NCI-H446 (cell line): ENCODE data around the gene IL3RA.
"Not testable (repeated sequence)": the region's sequence is repeated elsewhere in the genome, so short reads cannot be mapped to it uniquely, and the experiment has no call there.

Experiments used
- DNase-seq, 2 experiments: peaks; one replicate each; lab custom pipeline; 2025; lab: John Stamatoyannopoulos, UW

The IL3RA gene

DNA sequence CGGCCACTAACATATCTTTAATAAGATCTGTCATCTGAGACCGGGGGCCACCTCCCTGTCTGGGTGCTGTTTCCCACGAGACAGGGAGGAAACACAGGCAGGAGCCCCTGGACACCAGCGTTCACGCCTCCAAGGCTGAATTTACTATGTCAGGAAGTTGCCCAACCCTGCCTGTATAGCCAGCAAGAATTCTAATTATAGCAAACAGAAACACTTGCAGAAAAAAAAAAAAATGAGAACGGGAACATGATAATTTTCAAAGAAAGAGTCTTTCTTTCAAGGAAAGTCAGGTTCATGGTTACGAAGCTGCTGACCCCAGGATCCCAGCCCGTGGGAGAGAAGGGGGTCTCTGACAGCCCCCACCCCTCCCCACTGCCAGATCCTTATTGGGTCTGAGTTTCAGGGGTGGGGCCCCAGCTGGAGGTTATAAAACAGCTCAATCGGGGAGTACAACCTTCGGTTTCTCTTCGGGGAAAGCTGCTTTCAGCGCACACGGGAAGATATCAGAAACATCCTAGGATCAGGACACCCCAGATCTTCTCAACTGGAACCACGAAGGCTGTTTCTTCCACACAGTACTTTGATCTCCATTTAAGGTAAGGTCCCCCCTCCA lies at the start of gene IL3RA:
TSS of gene IL3RA (plus strand) at position 455 of the 613 bp plus-strand sequence. CDS start 4,981 bp downstream, outside the sequence.
- DNase-seq, result no peak

DNA sequence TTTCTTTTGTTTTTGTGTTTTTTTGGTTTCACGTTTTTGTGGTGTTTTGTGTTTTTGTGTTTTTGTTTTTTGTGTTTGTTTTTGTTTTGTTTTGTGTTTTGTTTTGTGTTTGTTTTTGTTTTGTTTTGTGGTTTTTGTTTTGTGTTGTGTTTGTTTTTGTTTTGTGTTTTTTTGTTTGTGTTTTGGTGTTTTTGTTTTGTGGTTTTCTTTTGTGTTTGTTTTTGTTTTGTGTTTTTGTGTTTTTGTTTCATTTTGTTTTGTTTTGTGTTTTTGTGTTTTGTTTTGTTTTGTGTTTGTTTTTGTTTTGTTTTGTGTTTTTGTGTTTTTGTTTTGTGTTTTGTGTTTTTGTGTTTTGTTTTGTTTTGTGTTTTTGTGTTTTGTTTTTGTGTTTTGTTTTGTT lies 47.0 kb upstream of the IL3RA start:
- no peak for DNase-seq

DNA sequence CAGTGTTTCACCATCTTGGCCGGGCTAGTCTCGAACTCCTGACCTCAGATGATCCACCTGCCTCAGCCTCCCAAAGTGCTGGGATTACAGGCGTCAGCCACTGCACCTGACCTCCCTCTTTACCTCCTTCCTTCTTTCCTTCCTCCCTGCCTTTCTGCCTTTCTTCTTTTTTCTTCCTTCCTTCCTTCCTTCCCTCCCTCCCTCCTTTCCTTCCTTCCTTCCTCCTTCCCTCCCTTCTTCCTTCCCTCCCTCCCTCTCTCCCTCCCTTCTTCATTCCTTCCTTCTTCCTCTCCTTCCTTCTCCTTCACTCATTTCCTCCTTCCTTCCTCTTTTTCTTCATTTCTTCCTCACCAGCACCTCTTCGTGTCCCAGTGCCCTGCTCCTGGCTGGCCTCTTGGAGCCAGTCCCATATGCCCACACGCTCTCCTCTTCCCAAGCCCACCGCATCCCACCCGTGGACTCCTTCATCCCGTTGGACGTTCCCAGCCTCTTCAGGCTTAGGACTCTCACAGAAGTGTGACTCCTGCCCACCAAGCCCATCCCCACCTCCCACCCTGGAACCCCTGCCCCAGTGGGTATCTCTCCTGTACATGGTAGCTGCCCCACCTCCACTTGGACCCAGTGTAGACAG lies 45.4 kb upstream of the IL3RA start:
- no peak for DNase-seq

DNA sequence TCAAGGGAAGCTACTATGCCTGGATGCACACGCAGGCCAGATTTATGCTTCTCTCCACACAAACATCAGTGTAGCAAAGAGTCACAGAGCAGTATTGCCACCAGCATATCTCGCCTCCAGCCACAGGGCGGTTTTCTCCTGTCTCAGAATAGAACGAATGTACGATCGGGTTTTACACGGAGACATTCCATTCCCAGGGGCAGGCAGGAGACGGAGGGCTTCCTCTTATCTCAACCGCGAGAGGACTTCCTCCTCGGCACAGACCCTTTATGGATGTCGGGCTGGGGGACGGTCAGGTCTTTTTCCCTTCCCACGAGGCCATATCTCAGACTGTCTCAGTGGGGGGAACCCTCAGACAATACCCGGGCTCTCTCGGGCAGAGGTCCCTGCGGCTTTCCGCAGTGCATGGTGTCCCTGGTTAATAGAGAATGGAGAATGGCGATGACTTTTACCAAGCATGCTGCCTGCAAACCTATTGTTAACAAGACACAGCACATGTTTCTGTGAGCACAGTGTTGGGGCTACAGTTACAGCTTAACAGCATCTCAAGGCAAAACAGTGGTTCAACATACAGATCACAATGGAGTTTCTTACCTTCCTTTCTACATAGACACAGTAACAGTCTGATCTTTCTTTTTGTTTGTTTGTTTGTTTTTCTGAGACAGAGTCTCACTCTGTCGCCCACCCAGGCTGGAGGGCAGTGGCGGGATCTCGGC lies 43.9 kb upstream of the IL3RA start:
- DNase-seq, result no peak

DNA sequence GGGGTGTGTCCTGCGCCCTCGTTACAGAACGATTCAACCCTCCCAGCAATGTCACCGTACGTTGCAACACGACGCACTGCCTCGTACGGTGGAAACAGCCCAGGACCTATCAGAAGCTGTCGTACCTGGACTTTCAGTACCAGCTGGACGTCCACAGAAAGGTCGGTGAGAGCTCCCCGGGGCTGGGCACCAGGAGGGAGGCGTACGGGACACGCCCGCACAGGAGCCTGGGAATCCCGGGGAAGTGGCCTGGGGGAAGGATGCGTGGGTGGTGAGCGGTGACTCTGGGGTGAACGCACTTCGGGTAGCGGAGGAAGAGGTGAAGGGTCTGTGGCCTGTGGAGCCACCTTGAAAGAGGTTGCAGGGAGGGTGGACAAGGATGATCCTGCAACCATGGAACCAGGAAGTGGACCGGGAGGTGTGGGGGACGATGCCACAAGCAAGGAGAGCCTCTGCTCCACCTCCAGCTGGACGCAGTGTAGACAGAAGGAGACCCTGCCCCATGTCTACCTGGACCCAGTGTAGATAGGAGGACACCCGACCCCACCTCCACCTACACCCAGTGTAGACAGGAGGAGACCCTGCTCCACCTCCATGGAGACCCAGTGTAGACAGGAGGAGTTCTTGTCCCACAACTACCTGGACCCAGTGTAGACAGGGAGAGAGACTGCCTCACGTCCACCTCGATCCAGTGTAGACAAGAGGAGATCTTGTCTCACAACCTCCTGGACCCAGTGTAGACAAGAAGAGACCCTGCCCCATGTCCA lies 42.1 kb upstream of the IL3RA start:
- no peak for DNase-seq

DNA sequence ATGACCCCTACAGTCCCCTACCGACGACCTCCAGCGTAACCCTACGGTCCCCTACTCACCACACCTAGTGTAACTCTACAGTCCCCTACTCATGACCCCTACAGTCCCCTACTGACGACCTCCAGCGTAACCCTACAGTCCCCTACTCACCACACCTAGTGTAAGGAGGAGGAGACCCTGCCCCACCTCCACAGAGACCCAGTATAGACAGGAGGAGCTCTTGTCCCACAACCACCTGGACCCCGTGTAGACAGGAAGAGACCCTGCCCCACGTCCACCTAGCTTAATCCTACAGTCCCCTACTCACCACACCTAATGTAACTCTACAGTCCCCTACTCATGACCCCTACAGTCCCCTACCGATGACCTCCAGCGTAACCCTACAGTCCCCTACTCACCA lies 41.0 kb upstream of the IL3RA start:
- no peak for DNase-seq

DNA sequence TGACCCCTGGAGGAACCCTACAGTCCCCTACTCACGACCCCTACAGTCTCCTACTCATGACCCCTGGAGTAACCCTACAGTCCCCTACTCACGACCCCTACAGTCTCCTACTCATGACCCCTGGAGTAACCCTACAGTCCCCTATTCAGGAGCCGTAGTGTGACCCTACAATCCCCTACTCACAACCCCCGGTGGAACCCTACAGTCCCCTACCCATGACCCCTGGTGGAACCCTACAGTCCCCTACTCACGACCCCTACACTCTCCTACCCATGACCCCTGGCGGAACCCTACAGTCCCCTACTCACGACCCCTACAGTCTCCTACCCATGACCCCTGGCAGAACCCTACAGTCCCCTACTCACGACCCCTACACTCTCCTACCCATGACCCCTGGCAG lies 39.0 kb upstream of the IL3RA start:
- not testable (repeated sequence) for DNase-seq

DNA sequence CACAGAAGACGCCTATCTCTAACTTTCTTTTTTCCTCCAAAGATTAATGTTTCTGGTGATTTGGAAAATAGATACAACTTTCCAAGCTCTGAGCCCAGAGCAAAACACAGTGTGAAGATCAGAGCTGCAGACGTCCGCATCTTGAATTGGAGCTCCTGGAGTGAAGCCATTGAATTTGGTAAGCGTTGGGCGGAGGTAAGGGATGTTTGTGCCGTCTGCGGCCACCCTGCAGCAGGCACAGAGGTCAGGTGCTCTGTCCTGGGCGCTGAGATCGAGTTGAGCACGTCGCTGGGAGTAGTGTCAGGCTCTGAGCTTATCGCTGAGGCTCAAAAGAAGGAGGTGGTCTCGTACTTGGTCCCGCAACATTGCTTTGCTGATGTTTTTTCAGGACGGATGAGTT lies 36.1 kb upstream of the IL3RA start:
- no peak for DNase-seq

DNA sequence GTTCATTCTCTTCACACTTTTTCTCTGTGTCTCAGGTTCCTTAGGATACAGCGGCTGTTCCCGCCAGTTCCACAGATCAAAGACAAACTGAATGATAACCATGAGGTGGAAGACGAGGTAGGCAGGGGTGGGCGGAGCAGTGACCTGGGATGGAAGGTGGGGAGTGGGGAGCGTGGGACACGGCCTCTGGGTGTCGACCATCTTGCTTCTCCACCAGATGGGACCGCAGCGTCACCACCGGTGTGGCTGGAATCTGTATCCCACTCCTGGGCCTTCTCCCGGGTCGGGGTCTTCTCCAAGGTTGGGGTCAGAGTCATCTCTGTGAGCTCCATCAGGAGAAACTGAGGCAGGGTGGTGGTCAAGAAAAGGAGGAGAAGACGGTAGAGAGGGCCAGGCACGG lies 31.2 kb upstream of the IL3RA start:
- no peak for DNase-seq

DNA sequence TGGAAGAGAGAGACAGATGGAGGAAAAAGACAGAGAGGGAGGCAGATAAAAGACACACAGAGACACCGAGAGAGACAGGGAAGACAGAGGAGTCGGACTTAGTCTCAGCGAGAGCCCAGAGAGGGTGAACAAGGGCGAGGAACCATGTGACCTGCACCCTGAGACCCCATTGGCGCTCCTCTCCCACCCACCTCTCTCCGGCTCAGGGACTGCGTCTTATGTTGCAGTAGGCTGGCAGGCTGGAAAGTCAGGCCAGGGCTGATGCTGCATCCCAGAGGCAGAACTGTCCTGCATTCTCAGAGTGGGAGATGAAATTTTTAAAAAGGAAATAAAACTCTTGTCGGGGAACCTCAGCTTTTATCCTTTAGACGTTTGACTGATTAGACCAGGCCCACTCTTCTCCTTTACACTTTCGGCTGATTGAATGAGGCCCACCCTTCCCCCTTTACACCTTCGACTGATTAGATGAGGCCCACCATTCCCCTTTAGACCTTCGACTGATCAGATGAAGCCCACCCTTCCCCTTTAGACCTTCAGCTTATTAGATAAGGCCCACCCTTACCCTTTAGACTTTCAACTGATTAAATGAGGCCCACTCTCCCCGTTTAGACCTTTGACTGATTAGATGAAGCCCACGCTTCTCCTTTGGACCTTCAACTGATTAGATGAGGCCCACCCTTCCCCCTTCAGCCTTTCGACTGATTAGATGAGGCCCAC lies 29.5 kb upstream of the IL3RA start:
- no peak for DNase-seq

DNA sequence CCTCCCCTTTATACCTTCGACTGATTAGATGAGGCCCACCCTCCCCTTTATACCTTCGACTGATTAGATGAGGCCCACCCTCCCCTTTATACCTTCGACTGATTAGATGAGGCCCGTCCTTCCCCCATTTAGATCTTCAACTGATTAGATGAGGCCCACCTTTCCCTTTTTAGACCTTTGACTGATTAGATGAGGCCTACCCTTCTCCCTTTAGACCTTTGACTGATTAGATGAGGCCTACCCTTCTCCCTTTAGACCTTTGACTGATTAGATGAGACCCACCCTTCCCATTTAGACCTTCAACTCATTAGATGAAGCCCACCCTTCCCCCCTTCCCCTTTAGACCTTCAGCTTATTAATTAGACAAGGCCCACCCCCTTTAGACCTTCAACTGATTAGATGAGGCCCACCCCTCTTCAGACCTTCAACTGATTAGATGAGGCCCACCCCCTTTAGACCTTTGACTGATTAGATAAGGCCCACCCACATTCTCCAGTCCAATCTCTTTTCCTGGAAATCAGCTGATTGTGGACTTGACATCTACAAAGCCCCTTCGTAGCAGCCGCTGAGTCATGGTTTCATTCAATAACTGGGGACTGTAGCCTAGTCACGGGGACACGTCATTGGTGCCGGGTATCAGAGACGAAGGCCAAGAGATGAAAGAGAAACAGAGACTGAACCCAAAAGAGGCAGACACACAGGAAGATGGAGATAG lies 28.8 kb upstream of the IL3RA start:
- no peak for DNase-seq

DNA sequence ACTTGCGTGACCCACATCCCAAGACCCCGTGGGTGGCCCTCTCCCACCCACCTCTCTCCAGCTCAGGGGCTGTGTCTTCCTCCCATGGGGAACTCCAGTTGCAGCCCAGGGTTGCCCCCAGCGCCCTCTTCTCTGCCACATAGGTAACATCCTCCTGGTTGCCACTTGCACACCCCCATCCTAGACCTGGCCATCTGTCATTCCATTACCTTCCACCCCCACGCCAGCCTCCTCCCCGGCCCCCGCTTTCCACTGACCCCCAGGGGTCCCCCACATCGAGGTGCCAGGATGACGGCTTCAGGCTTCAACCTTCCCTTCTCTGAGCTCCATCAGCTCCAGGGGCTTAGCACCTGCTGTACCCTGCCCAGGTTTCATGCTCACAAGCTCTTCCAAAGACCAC lies 28.1 kb upstream of the IL3RA start:
- no peak for DNase-seq

DNA sequence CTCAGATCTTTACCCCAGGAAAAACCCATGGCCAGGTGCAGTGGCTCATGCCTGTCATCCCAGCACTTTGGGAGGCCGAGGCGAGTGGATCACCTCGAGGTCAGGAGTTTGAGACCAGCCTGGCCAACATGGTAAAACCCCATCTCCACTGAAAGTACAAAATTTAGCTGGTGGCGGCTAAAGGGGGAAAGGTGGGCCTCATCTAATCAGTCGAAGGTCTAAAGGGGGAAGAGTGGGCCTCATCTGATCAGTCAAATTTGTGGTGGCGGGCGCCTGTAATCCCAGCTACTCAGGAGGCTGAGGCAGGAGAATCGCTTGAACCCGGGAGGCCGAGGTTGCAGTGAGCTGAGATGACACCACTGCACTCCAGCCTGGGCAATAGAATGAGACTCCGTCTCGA lies 27.7 kb upstream of the IL3RA start:
- DNase-seq, result not testable (repeated sequence)

DNA sequence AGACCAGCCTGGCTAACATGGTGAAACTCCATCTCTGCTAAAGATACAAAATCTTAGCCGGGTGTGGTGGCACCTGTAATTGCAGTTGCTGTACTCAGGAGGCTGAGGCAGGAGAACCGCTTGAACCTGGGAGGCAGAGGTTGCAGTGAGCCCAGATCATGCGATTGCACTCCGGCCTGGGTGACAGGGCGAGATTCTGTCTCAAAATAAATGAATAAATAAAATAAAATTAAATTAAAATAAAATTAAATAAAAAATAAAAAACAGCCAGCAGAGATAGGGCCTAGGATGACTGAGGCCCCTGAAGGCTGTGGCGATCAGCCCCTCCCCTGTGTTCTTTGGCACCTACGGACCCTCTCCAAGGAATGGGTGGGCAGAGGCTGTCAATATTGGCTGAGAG lies 22.8 kb upstream of the IL3RA start:
- no peak for DNase-seq

DNA sequence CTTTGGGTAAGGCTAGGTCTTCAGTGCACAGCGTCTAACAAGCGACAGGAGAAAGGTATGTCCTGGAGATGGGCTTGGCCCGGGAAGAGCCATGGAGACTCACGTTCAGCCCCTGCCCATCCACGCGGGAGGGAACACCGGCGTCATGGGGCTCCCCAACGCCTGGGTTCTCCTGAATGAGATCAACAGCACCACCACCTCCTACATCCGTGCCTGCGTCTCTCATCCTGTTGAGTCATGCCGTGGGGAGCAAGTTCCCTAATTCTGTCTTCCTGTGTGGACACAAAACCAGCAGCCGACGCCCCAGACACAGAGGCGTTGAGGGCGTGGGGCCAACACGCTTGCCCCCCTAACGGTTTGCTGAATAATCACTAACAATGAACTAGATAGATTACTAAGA lies 20.1 kb upstream of the IL3RA start:
- DNase-seq, result no peak

DNA sequence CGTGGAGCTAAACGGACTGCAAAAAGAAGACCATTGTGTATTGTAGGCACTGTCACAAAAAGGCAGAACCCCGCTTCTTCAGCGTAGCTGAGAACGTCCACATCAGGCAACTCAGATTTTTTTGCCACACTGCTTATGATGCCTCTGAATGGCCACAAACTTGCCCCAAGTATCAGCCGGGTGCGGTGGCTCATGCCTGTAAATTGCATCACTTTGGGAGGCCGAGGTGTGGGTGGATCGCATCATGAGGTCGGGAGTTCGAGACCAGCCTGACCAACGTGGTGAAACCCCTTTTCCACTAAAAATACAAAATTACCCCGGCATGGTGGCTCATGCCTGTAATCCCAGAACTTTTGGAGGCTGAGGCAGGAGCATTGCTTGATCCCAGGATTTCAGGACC lies 14.9 kb upstream of the IL3RA start:
- no peak for DNase-seq

DNA sequence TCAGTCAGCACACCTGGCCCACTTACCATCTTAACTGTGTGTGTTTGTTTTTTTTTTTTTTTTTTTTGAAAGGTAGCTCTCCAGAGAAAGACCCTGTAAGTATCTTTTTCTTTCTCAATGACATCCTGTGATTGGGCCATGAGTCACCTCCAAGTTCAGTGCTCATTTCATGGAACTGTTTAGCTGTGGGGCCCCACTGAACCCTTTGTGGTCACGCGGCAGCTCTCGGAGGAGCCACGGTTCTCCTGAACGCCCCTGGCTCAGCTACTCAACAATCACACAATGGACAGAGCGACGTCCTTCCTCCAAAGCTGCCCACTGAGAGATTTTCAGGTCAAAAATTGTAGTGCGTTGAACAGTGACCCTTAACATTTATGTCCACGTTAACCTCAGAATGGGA lies 14.2 kb upstream of the IL3RA start:
- DNase-seq, result no peak

DNA sequence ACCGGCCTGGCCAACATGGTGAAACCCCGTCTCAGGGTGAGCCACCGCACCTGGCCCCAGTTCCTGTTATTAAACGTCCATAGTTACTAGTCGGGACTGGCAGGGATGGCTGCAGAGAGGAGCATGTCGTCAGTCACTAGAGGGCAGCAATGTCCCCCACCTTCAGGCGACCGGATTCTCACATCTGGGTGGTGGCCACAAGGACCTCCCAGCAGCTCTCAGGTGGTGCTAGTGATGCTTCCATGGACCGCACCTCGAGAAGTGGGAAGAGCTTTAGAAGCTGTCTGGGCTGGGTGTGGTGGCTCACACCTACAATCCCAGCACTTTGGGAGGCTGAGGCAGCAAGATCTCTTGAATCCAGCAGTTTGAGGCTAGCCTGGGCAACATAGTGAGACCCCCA lies 13.3 kb upstream of the IL3RA start:
- DNase-seq, result no peak

DNA sequence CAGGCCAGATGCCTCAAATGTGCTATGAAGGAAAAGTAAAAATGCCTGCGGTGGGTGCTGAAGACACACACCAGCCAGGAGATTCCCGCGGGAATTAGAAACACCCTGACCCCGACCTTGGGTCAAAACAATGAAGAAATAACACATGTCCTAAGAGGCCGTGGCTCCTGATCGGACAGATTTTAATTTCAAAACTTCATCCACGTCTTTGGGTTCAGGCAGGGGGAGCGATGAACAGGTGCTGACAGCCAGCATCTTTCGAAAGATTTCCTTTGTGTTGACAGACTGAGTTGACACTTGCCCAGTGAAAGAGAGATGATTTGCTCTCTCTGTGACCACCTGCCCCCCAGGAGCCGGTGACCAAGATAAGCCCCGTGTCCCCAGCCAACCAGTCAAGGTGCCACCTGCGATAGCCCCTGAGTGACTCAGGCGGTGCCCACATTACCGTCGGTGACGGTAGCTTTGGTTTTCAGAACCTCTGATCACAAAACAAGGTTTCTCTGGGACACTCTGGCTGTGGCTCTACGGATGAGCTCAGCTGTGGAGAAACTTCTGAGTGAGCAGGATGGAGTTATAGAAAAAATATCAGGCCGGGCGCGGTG lies 11.0 kb upstream of the IL3RA start:
- no peak for DNase-seq

DNA sequence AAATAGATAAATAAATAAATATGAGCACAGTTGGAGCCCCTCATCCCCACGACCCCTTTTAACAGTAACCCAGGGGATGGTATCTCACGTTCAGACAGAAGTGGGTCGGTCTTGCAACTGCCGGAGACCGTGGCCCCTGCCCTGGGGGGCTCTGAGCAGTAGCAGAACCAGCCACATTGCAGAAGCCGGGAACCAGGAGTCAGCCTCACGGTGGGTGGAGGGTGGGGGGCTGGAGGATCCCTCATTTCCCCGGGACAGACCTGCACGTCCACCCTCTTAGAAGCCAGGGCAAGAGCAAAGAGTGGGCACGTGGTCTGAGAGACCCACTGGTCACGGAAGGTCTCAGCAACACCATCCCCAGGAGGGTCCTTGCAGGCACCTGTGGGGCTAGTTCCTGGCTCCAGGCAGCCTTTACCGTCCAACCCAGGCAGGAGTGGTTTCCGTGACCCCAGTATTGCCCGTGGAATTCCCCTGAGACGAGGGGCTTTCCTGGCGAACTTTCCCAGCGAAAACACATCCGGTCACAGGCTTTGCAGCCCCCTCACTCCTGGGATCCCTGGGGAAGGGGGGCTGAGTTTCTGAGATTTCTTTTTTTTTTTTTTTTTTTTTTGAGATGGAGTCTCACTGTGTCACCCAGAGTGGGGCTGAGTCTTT lies 8.8 kb upstream of the IL3RA start:
- DNase-seq, result no peak

DNA sequence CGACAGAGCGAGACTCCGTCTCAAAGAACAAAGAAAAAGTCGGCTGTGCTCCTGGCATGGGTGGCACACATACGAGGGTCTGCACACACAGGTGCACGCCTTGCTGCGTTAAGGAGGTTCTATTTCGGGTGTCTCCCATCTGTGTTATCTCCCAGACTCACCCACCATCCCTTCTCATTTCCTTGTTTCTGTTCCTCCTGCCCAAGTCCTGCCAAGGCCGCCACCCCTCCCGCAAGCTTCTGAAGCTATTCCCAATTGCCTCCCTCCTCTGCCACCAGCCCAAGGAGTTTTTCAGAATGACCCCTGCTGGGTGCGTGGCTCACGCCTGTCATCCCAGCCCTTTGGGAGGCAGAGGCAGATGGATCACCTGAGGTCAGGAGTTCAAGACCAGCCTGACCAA lies 6.0 kb upstream of the IL3RA start:
- no peak for DNase-seq
